ENCODE results near the gene IGLL5.

The IGLL5 gene

GRCh38 chr22:22928666-22929380 lies 41.2 kb downstream of the IGLL5 start:
- no peak overlapping the region for H2AFZ ChIP-seq (ENCODE audit: insufficient read depth, low read length, poor library complexity)
- H3K4me1 ChIP-seq (ENCODE audit: control insufficient read depth in 1 of 2, insufficient read depth in 2 of 2, low read length in 2 of 2), result no peaks in the 10 kb centered on the region
- DNase-seq, result peak; percentile 28 to 29
- H3K23ac ChIP-seq (ENCODE audit: low read length), result no peak overlapping the region
- no CpG with 5 or more reads among the region's 11 CpGs for WGBS (ENCODE audit: extremely low coverage, insufficient coverage, insufficient read length)
- no peaks in the 10 kb centered on the region for H3K36me3 ChIP-seq (ENCODE audit: control insufficient read depth in 1 of 2, insufficient read depth in 2 of 2, low read length in 2 of 2)
- H2BK5ac ChIP-seq (ENCODE audit: low read depth, low read length, poor library complexity), result no peak overlapping the region
- no peak overlapping the region for H4K8ac ChIP-seq (ENCODE audit: low read depth, low read length)
- H2BK120ac ChIP-seq (ENCODE audit: insufficient read depth, low read length, poor library complexity), result no peak overlapping the region
- no peak overlapping the region for H2AK5ac ChIP-seq (ENCODE audit: low read length)
- no peak overlapping the region for H3K18ac ChIP-seq (ENCODE audit: low read length)
- no peaks in the 10 kb centered on the region for H3K27me3 ChIP-seq (ENCODE audit: insufficient read depth, low read length)
- no peaks in the 10 kb centered on the region for H3K79me2 ChIP-seq (ENCODE audit: control insufficient read depth, insufficient read depth, low read length, poor library complexity)
- H3K9me3 ChIP-seq (ENCODE audit: insufficient read depth, low read depth, low read length), result peaks cover 3% of the 10 kb centered on the region
- no peak overlapping the region for H3K14ac ChIP-seq (ENCODE audit: low read length)
- no peak overlapping the region for H3K9ac ChIP-seq (ENCODE audit: low read length)
- H3K4me2 ChIP-seq (ENCODE audit: low read length), result no peak overlapping the region
- H2BK12ac ChIP-seq (ENCODE audit: low read length), result no peak overlapping the region
- H3K4me3 ChIP-seq (ENCODE audit: low read depth, low read length), result no peak overlapping the region
- H3K27ac ChIP-seq (ENCODE audit: low read depth, low read length), result no peak overlapping the region
- no peak overlapping the region for H4K12ac ChIP-seq (ENCODE audit: low read depth, low read length)
- H3K4ac ChIP-seq (ENCODE audit: low read depth, low read length), result no peak overlapping the region
- H4K91ac ChIP-seq (ENCODE audit: low read depth, low read length), result no peak overlapping the region
- H3K79me1 ChIP-seq (ENCODE audit: low read length), result no peaks in the 10 kb centered on the region

- DNase-seq, result no peak
- no peak overlapping the region for H2BK12ac ChIP-seq (ENCODE audit: low read length)
- no peak overlapping the region for H2BK5ac ChIP-seq (ENCODE audit: low read depth, low read length, poor library complexity)
- WGBS (ENCODE audit: extremely low coverage, insufficient coverage, insufficient read length), result no CpG with 5 or more reads among the region's 16 CpGs
- no peak overlapping the region for H4K12ac ChIP-seq (ENCODE audit: low read depth, low read length)
- H3K18ac ChIP-seq (ENCODE audit: low read length), result no peak overlapping the region
- H3K4me1 ChIP-seq (ENCODE audit: control insufficient read depth in 1 of 2, insufficient read depth in 2 of 2, low read length in 2 of 2), result no peaks in the 10 kb centered on the region
- no peak overlapping the region for H3K23ac ChIP-seq (ENCODE audit: low read length)
- no peak overlapping the region for H4K8ac ChIP-seq (ENCODE audit: low read depth, low read length)
- no peaks in the 10 kb centered on the region for H3K27me3 ChIP-seq (ENCODE audit: insufficient read depth, low read length)
- H3K4ac ChIP-seq (ENCODE audit: low read depth, low read length), result no peak overlapping the region
- H3K79me1 ChIP-seq (ENCODE audit: low read length), result no peaks in the 10 kb centered on the region
- no peak overlapping the region for H2AK5ac ChIP-seq (ENCODE audit: low read length)
- no peak overlapping the region for H4K91ac ChIP-seq (ENCODE audit: low read depth, low read length)
- no peak overlapping the region for H2BK120ac ChIP-seq (ENCODE audit: insufficient read depth, low read length, poor library complexity)
- no peak overlapping the region for H3K4me2 ChIP-seq (ENCODE audit: low read length)
- H3K36me3 ChIP-seq (ENCODE audit: control insufficient read depth in 1 of 2, insufficient read depth in 2 of 2, low read length in 2 of 2), result no peaks in the 10 kb centered on the region
- no peak overlapping the region for H3K4me3 ChIP-seq (ENCODE audit: low read depth, low read length)
- H3K9me3 ChIP-seq (ENCODE audit: insufficient read depth, low read depth, low read length), result peaks cover 3% of the 10 kb centered on the region
- no peak overlapping the region for H2AFZ ChIP-seq (ENCODE audit: insufficient read depth, low read length, poor library complexity)
- no peaks in the 10 kb centered on the region for H3K79me2 ChIP-seq (ENCODE audit: control insufficient read depth, insufficient read depth, low read length, poor library complexity)
- no peak overlapping the region for H3K9ac ChIP-seq (ENCODE audit: low read length)
- no peak overlapping the region for H3K14ac ChIP-seq (ENCODE audit: low read length)
- no peak overlapping the region for H3K27ac ChIP-seq (ENCODE audit: low read depth, low read length)
Measured at GRCh38 chr22:22929381-22930221, 42.0 kb downstream of the IGLL5 start.

- Histone ChIP-seq H3K4me3 (ENCODE audit: low read depth, low read length) (no peak overlapping the region), H3K27me3 (ENCODE audit: insufficient read depth, low read length) (no peaks in the 10 kb centered on the region), H3K23ac (ENCODE audit: low read length) (no peak overlapping the region), H3K4me2 (ENCODE audit: low read length) (no peak overlapping the region), H3K9me3 (ENCODE audit: insufficient read depth, low read depth, low read length) (peaks cover 3% of the 10 kb centered on the region), H3K9ac (ENCODE audit: low read length) (no peak overlapping the region), H2BK12ac (ENCODE audit: low read length) (no peak overlapping the region), H3K4ac (ENCODE audit: low read depth, low read length) (no peak overlapping the region), H3K79me1 (ENCODE audit: low read length) (no peaks in the 10 kb centered on the region), H3K36me3 (ENCODE audit: control insufficient read depth in 1 of 2, insufficient read depth in 2 of 2, low read length in 2 of 2) (no peaks in the 10 kb centered on the region), H4K12ac (ENCODE audit: low read depth, low read length) (no peak overlapping the region), H4K8ac (ENCODE audit: low read depth, low read length) (no peak overlapping the region), H3K27ac (ENCODE audit: low read depth, low read length) (no peak overlapping the region), H2BK120ac (ENCODE audit: insufficient read depth, low read length, poor library complexity) (no peak overlapping the region), H2AK5ac (ENCODE audit: low read length) (no peak overlapping the region), H2AFZ (ENCODE audit: insufficient read depth, low read length, poor library complexity) (no peak overlapping the region), H3K18ac (ENCODE audit: low read length) (no peak overlapping the region), H2BK5ac (ENCODE audit: low read depth, low read length, poor library complexity) (no peak overlapping the region), H4K91ac (ENCODE audit: low read depth, low read length) (no peak overlapping the region), H3K4me1 (ENCODE audit: control insufficient read depth in 1 of 2, insufficient read depth in 2 of 2, low read length in 2 of 2) (no peaks in the 10 kb centered on the region), H3K14ac (ENCODE audit: low read length) (no peak overlapping the region), H3K79me2 (ENCODE audit: control insufficient read depth, insufficient read depth, low read length, poor library complexity) (no peaks in the 10 kb centered on the region)
- DNase-seq, result no peak
- no CpG with 5 or more reads among the region's 3 CpGs for WGBS (ENCODE audit: extremely low coverage, insufficient coverage, insufficient read length)
Measured at GRCh38 chr22:22930222-22930497, 42.5 kb downstream of the IGLL5 start.

- H2AK5ac ChIP-seq (ENCODE audit: low read length), result no peak overlapping the region
- no CpG with 5 or more reads among the region's 9 CpGs for WGBS (ENCODE audit: extremely low coverage, insufficient coverage, insufficient read length)
- no peaks in the 10 kb centered on the region for H3K4me1 ChIP-seq (ENCODE audit: control insufficient read depth in 1 of 2, insufficient read depth in 2 of 2, low read length in 2 of 2)
- H2BK120ac ChIP-seq (ENCODE audit: insufficient read depth, low read length, poor library complexity), result no peak overlapping the region
- H3K4me3 ChIP-seq (ENCODE audit: low read depth, low read length), result peak overlapping the region; percentile 8
- no peak overlapping the region for H2AFZ ChIP-seq (ENCODE audit: insufficient read depth, low read length, poor library complexity)
- H3K27me3 ChIP-seq (ENCODE audit: insufficient read depth, low read length), result no peaks in the 10 kb centered on the region
- H3K9me3 ChIP-seq (ENCODE audit: insufficient read depth, low read depth, low read length), result peaks cover 3% of the 10 kb centered on the region
- no peaks in the 10 kb centered on the region for H3K79me1 ChIP-seq (ENCODE audit: low read length)
- no peak overlapping the region for H4K12ac ChIP-seq (ENCODE audit: low read depth, low read length)
- no peak overlapping the region for H3K27ac ChIP-seq (ENCODE audit: low read depth, low read length)
- no peak for DNase-seq
- H3K79me2 ChIP-seq (ENCODE audit: control insufficient read depth, insufficient read depth, low read length, poor library complexity), result no peaks in the 10 kb centered on the region
- H4K91ac ChIP-seq (ENCODE audit: low read depth, low read length), result no peak overlapping the region
- no peak overlapping the region for H2BK5ac ChIP-seq (ENCODE audit: low read depth, low read length, poor library complexity)
- H3K4me2 ChIP-seq (ENCODE audit: low read length), result no peak overlapping the region
- H3K23ac ChIP-seq (ENCODE audit: low read length), result no peak overlapping the region
- no peak overlapping the region for H3K4ac ChIP-seq (ENCODE audit: low read depth, low read length)
- no peaks in the 10 kb centered on the region for H3K36me3 ChIP-seq (ENCODE audit: control insufficient read depth in 1 of 2, insufficient read depth in 2 of 2, low read length in 2 of 2)
- no peak overlapping the region for H2BK12ac ChIP-seq (ENCODE audit: low read length)
- no peak overlapping the region for H4K8ac ChIP-seq (ENCODE audit: low read depth, low read length)
- no peak overlapping the region for H3K18ac ChIP-seq (ENCODE audit: low read length)
- H3K14ac ChIP-seq (ENCODE audit: low read length), result no peak overlapping the region
- no peak overlapping the region for H3K9ac ChIP-seq (ENCODE audit: low read length)
Measured at GRCh38 chr22:22930571-22931556, 43.2 kb downstream of the IGLL5 start.

Data from trophoblast cell (in vitro differentiated cells and primary cell).